HepG2 (cell line): Measurements from ENCODE around the gene ENTPD1. TPM values are rescaled to one million over a fixed set of nuclear protein-coding genes. Genes with fewer than 3 reads are reported as not detected.
A peak's percentile ranks its signal among the peaks of the same experiment; 100 is the strongest.

Source experiments
- FOSL1 ChIP-seq: sonication (generic); formaldehyde crosslinking; IDR thresholded peaks from 2 replicates; pipeline ENCODE4 v1.9.0; 2021; ENCODE audit warnings: missing genetic modification reagents, borderline replicate concordance
- FOSL2 ChIP-seq: sonication (generic); formaldehyde crosslinking; IDR thresholded peaks from 2 replicates; pipeline ENCODE4 v1.4.0; 2020; ENCODE audit warnings: missing genetic modification reagents
- GATAD1 ChIP-seq: IDR thresholded peaks from 2 replicates; pipeline ENCODE4 v1.6.1; 2016; ENCODE audit warnings: missing genetic modification reagents, missing compliant biosample characterization
- GLI4 ChIP-seq: sonication (generic); formaldehyde crosslinking; IDR thresholded peaks from 2 replicates; pipeline ENCODE4 v1.5.1; 2020; ENCODE audit warnings: missing genetic modification reagents, mild to moderate bottlenecking, moderate library complexity, borderline replicate concordance
- HNF4A ChIP-seq: sonication (generic); formaldehyde crosslinking; IDR thresholded peaks from 2 replicates; pipeline ENCODE4 v1.4.0; 2020; ENCODE audit warnings: missing genetic modification reagents
- HNRNPUL1 ChIP-seq: fragments of 200-400 bp; formaldehyde crosslinking; IDR thresholded peaks from 2 replicates; pipeline ENCODE4 v1.6.1; 2017; ENCODE audit warnings: low read depth, mild to moderate bottlenecking, low read length, moderate library complexity
- HOXD1 ChIP-seq: sonication (generic); formaldehyde crosslinking; IDR thresholded peaks from 2 replicates; pipeline ENCODE4 v1.5.0; 2020; ENCODE audit warnings: missing genetic modification reagents
- KDM5B ChIP-seq: sonication (generic); formaldehyde crosslinking; IDR thresholded peaks from 2 replicates; pipeline ENCODE4 v1.4.0; 2020; ENCODE audit warnings: missing genetic modification reagents, mild to moderate bottlenecking, borderline replicate concordance
- NR2F2 ChIP-seq: IDR thresholded peaks from 2 replicates; pipeline ENCODE4 v1.6.1; 2012; ENCODE audit warnings: low read depth, inconsistent platforms, borderline replicate concordance
- SOX6 ChIP-seq, 2 experiments: fragments of 450-650 bp in 1 of 2; sonication (generic) in 1 of 2; formaldehyde crosslinking in 1 of 2; IDR thresholded peaks; 2 replicates each; pipeline versions ENCODE4 v1.4.0 to v1.6.1; 2017 to 2020; ENCODE audit warnings: antibody characterized with exemption in 1 of 2, mild to moderate bottlenecking in 1 of 2, missing genetic modification reagents in 1 of 2
- SP5 ChIP-seq: IDR thresholded peaks from 2 replicates; pipeline ENCODE4 v1.6.1; 2016; ENCODE audit warnings: low read depth, borderline replicate concordance
- TBX2 ChIP-seq: sonication (generic); formaldehyde crosslinking; IDR thresholded peaks from 2 replicates; pipeline ENCODE4 v1.5.0; 2020; ENCODE audit warnings: missing genetic modification reagents, mild to moderate bottlenecking, borderline replicate concordance
- ZEB1 ChIP-seq: IDR thresholded peaks from 2 replicates; pipeline ENCODE4 v1.6.1; 2012; ENCODE audit warnings: mild to moderate bottlenecking, low read depth, inconsistent platforms; ENCODE audit not compliant: insufficient replicate concordance
- ZIK1 ChIP-seq: sonication (generic); formaldehyde crosslinking; IDR thresholded peaks from 2 replicates; pipeline ENCODE4 v1.5.0; 2020; ENCODE audit warnings: mild to moderate bottlenecking, low read depth, missing genetic modification reagents, borderline replicate concordance
- ZNF549 ChIP-seq: sonication (generic); formaldehyde crosslinking; IDR thresholded peaks from 2 replicates; pipeline ENCODE4 v1.5.0; 2020; ENCODE audit warnings: missing genetic modification reagents
- ZNF574 ChIP-seq: sonication (generic); formaldehyde crosslinking; IDR thresholded peaks from 2 replicates; pipeline ENCODE4 v1.4.0; 2020; ENCODE audit warnings: missing genetic modification reagents
- ZNF598 ChIP-seq: sonication (generic); formaldehyde crosslinking; IDR thresholded peaks from 2 replicates; pipeline ENCODE4 v1.5.1; 2020; ENCODE audit warnings: mild to moderate bottlenecking, missing genetic modification reagents, borderline replicate concordance
- ZNF678 ChIP-seq: sonication (generic); formaldehyde crosslinking; IDR thresholded peaks from 2 replicates; pipeline ENCODE4 v1.4.0; 2020; ENCODE audit warnings: mild to moderate bottlenecking, missing genetic modification reagents
- ZSCAN20 ChIP-seq: sonication (generic); formaldehyde crosslinking; IDR thresholded peaks from 2 replicates; pipeline ENCODE4 v1.4.0; 2020; ENCODE audit warnings: missing genetic modification reagents, mild to moderate bottlenecking, borderline replicate concordance
- polyA plus RNA-seq, 8 experiments: library from polyadenylated mRNA; depleted of rRNA in 3 of 8; stranded (reverse) in 7 of 8; unstranded in 1 of 8; fragments of >200 nt; fragmentation: Illumina TruSeq in 4 of 8; extraction: Trizol in 4 of 8; gene quantifications; 2 replicates each; pipeline versions ENCODE4 v1.2.1 to v1.2.3, GENCODE V29; 2011 to 2016; ENCODE audit warnings: low read depth in 4 of 8, missing spikeins in 1 of 8, mixed read lengths in 1 of 8; ENCODE audit not compliant: insufficient read depth in 1 of 8
- total RNA-seq, 5 experiments: library from RNA; depleted of rRNA; stranded (reverse); fragments of >200 nt; fragmentation: Illumina TruSeq; extraction: Trizol; gene quantifications; 2 replicates each; pipeline ENCODE4 v1.2.3, GENCODE V29; 2016; ENCODE audit warnings: low read depth in 1 of 5
- TF ChIP-seq, protein P1 (sequence below), 2 experiments: sonication (generic) in 1 of 2; formaldehyde crosslinking in 1 of 2; IDR thresholded peaks; 2 replicates each; pipeline versions ENCODE4 v1.5.1 to v1.6.1; 2011 to 2020; ENCODE audit warnings: borderline replicate concordance in 1 of 2, low read depth in 1 of 2, low read length in 1 of 2, mild to moderate bottlenecking in 1 of 2, missing genetic modification reagents in 1 of 2, moderate library complexity in 1 of 2
- TF ChIP-seq, protein P2 (sequence below): sonication (generic); formaldehyde crosslinking; IDR thresholded peaks from 2 replicates; pipeline ENCODE4 v1.4.0; 2020; ENCODE audit warnings: missing genetic modification reagents, mild to moderate bottlenecking, borderline replicate concordance

Gene ENTPD1
- total and polyA plus RNA-seq, 2 of the 13 experiments (the other 11 are each of a cell fraction or from before 2014, with no cell fraction given): 0.07 TPM

GRCh38 chr10:95907456-95908253 lies 151.7 kb downstream of the ENTPD1 start, which contains the start of gene CC2D2B (continued):
- no peak for TF ChIP-seq GLI4
- peak; percentile 69; the same call in 1 of the 2 replicates for TF ChIP-seq ZNF678 (CRISPR knock-in tag)
- peak; percentile 92 for TF ChIP-seq ZIK1 (CRISPR knock-in tag)
- peak; percentile 48; the same call in 1 of the 2 replicates for TF ChIP-seq ZNF598 (CRISPR knock-in tag)
- TF ChIP-seq ZSCAN20 (CRISPR knock-in tag): no peak
- no peak for TF ChIP-seq SP5 (CRISPR knock-in tag)
- no peak for TF ChIP-seq HNF4A
- no peak for TF ChIP-seq ZNF549 (CRISPR knock-in tag)
- TF ChIP-seq FOSL2 (CRISPR knock-in tag): no peak
- no peak for TF ChIP-seq HOXD1 (CRISPR knock-in tag)
- TF ChIP-seq HNRNPUL1: no peak
- TF ChIP-seq FOSL1 (CRISPR knock-in tag): no peak
- TF ChIP-seq KDM5B (CRISPR knock-in tag): peak; percentile 90; the same call in 1 of the 2 replicates
- TF ChIP-seq, protein P1, sequence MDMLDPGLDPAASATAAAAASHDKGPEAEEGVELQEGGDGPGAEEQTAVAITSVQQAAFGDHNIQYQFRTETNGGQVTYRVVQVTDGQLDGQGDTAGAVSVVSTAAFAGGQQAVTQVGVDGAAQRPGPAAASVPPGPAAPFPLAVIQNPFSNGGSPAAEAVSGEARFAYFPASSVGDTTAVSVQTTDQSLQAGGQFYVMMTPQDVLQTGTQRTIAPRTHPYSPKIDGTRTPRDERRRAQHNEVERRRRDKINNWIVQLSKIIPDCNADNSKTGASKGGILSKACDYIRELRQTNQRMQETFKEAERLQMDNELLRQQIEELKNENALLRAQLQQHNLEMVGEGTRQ (IDR thresholded peaks at IDR 0.05; ENCODE audit: low read depth, low read length): no peak
- TF ChIP-seq, protein P1 (CRISPR knock-in tag; IDR thresholded peaks at IDR 0.05; ENCODE audit: borderline replicate concordance): no peak
- TF ChIP-seq TBX2 (CRISPR knock-in tag): peak; percentile 72
- TF ChIP-seq, protein P2, sequence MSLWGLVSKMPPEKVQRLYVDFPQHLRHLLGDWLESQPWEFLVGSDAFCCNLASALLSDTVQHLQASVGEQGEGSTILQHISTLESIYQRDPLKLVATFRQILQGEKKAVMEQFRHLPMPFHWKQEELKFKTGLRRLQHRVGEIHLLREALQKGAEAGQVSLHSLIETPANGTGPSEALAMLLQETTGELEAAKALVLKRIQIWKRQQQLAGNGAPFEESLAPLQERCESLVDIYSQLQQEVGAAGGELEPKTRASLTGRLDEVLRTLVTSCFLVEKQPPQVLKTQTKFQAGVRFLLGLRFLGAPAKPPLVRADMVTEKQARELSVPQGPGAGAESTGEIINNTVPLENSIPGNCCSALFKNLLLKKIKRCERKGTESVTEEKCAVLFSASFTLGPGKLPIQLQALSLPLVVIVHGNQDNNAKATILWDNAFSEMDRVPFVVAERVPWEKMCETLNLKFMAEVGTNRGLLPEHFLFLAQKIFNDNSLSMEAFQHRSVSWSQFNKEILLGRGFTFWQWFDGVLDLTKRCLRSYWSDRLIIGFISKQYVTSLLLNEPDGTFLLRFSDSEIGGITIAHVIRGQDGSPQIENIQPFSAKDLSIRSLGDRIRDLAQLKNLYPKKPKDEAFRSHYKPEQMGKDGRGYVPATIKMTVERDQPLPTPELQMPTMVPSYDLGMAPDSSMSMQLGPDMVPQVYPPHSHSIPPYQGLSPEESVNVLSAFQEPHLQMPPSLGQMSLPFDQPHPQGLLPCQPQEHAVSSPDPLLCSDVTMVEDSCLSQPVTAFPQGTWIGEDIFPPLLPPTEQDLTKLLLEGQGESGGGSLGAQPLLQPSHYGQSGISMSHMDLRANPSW: no peak
- TF ChIP-seq SOX6 (IDR thresholded peaks at IDR 0.05): no peak
- peak; percentile 41 for TF ChIP-seq SOX6 (CRISPR knock-in tag; IDR thresholded peaks at IDR 0.05)
- TF ChIP-seq ZEB1: no peak
- peak; percentile 81 for TF ChIP-seq GATAD1
- TF ChIP-seq ZNF574 (CRISPR knock-in tag): peak; percentile 75
- no peak for TF ChIP-seq NR2F2
